WTC11 (cell line): ENCODE data around the gene SPOCD1. TPM values are rescaled to one million over a fixed set of nuclear protein-coding genes. Genes with fewer than 3 reads are reported as not detected.

Source experiments
- ATAC-seq: fragments of 200-7000 bp; cut with Tn5 transposase; 2 replicates; pipeline ENCODE4 v1.10.0; 2021; ENCODE audit warnings: mild to moderate bottlenecking, moderate library complexity
- CTCF ChIA-PET: fragments of 300-600 bp; sonication (Branson Sonifier 250); formaldehyde crosslinking; loops from one replicate; lab custom pipeline; 2021; ENCODE audit warnings: antibody characterized with exemption; lab: Charles Lee
- POLR2A ChIA-PET: fragments of 350-600 bp; sonication (Branson Sonifier 250); formaldehyde crosslinking; loops from one replicate; lab custom pipeline; 2021; ENCODE audit warnings: antibody characterized with exemption; lab: Charles Lee
- DNase-seq: peaks from one replicate; pipeline ENCODE4 v3.0.0; 2021; ENCODE audit warnings: low spot score
- H3K27ac Mint-ChIP-seq: 2 replicates; pipeline ENCODE4 v1.8.0; 2021; ENCODE audit warnings: mixed read lengths
- H3K27me3 Mint-ChIP-seq: 2 replicates; pipeline ENCODE4 v1.8.0; 2021; ENCODE audit warnings: low read depth, mild to moderate bottlenecking, moderate library complexity, mixed read lengths
- H3K36me3 Mint-ChIP-seq: 2 replicates; pipeline ENCODE4 v1.8.0; 2021; ENCODE audit warnings: mixed read lengths
- H3K4me1 Mint-ChIP-seq: 2 replicates; pipeline ENCODE4 v1.8.0; 2022; ENCODE audit warnings: mixed read lengths
- H3K4me3 Mint-ChIP-seq: 2 replicates; pipeline ENCODE4 v1.8.0; 2021; ENCODE audit warnings: mild to moderate bottlenecking, moderate library complexity, mixed read lengths
- H3K9me3 Mint-ChIP-seq: 2 replicates; pipeline ENCODE4 v1.8.0; 2021; ENCODE audit warnings: mixed read lengths
- ATF2 ChIP-seq: sonication (generic); formaldehyde crosslinking; IDR thresholded peaks from 2 replicates; pipeline ENCODE4 v1.8.1; 2022; ENCODE audit warnings: low read depth, missing genetic modification reagents, borderline replicate concordance
- CREM ChIP-seq: sonication (generic); formaldehyde crosslinking; IDR thresholded peaks from 2 replicates; pipeline ENCODE4 v1.8.1; 2022; ENCODE audit warnings: mild to moderate bottlenecking, missing genetic modification reagents, moderate library complexity
- GTF2I ChIP-seq: fragments of 250-450 bp; sonication (Bioruptor Pico); conservative IDR thresholded peaks from 2 replicates; pipeline ENCODE4 v1.4.0; 2021; ENCODE audit warnings: mild to moderate bottlenecking
- JAZF1 ChIP-seq: fragments of 250-450 bp; sonication (Bioruptor Pico); IDR thresholded peaks from 2 replicates; pipeline ENCODE4 v1.9.0; 2021; ENCODE audit warnings: moderate library complexity, mild to moderate bottlenecking, inconsistent platforms
- JUN ChIP-seq: sonication (generic); formaldehyde crosslinking; IDR thresholded peaks from 2 replicates; pipeline ENCODE4 v1.8.0; 2023; ENCODE audit warnings: mild to moderate bottlenecking, missing genetic modification reagents
- MAX ChIP-seq: sonication (generic); formaldehyde crosslinking; IDR thresholded peaks from 2 replicates; pipeline ENCODE4 v1.8.0; 2022; ENCODE audit warnings: mild to moderate bottlenecking, missing genetic modification reagents
- MXD4 ChIP-seq: fragments of 250-450 bp; sonication (Bioruptor Pico); IDR thresholded peaks from 2 replicates; pipeline ENCODE4 v1.8.0; 2021; ENCODE audit warnings: mild to moderate bottlenecking, moderate library complexity, borderline replicate concordance
- NFYB ChIP-seq: sonication (generic); formaldehyde crosslinking; conservative IDR thresholded peaks from 2 replicates; pipeline ENCODE4 v1.8.0; 2022; ENCODE audit warnings: low read depth, missing genetic modification reagents
- NR1H2 ChIP-seq: sonication (generic); formaldehyde crosslinking; IDR thresholded peaks from 2 replicates; pipeline ENCODE4 v1.9.0; 2021; ENCODE audit warnings: mild to moderate bottlenecking, moderate library complexity, missing genetic modification reagents
- NR2C2 ChIP-seq: sonication (generic); formaldehyde crosslinking; IDR thresholded peaks from 2 replicates; pipeline ENCODE4 v1.8.0; 2022; ENCODE audit warnings: mild to moderate bottlenecking, missing genetic modification reagents
- OVOL2 ChIP-seq: fragments of 250-450 bp; sonication (Bioruptor Pico); IDR thresholded peaks from 2 replicates; pipeline ENCODE4 v1.9.0; 2021; ENCODE audit warnings: mild to moderate bottlenecking, borderline replicate concordance
- PREB ChIP-seq: sonication (generic); formaldehyde crosslinking; IDR thresholded peaks from 2 replicates; pipeline ENCODE4 v1.8.1; 2022; ENCODE audit warnings: mild to moderate bottlenecking, missing genetic modification reagents, moderate library complexity, borderline replicate concordance
- SMAD3 ChIP-seq: sonication (generic); formaldehyde crosslinking; IDR thresholded peaks from 2 replicates; pipeline ENCODE4 v1.8.0; 2022; ENCODE audit warnings: missing genetic modification reagents, mild to moderate bottlenecking, borderline replicate concordance
- SMAD4 ChIP-seq: sonication (generic); formaldehyde crosslinking; IDR thresholded peaks from 2 replicates; pipeline ENCODE4 v1.8.0; 2022; ENCODE audit warnings: mild to moderate bottlenecking, missing genetic modification reagents
- USF2 ChIP-seq: sonication (generic); formaldehyde crosslinking; IDR thresholded peaks from 2 replicates; pipeline ENCODE4 v1.8.1; 2023; ENCODE audit warnings: mild to moderate bottlenecking, missing genetic modification reagents, moderate library complexity
- ZNF263 ChIP-seq: sonication (generic); formaldehyde crosslinking; IDR thresholded peaks from 2 replicates; pipeline ENCODE4 v1.8.1; 2022; ENCODE audit warnings: low read depth, mild to moderate bottlenecking, moderate library complexity, missing genetic modification reagents
- ZNF281 ChIP-seq: sonication (generic); formaldehyde crosslinking; IDR thresholded peaks from 2 replicates; pipeline ENCODE4 v1.8.0; 2023; ENCODE audit warnings: mild to moderate bottlenecking, missing genetic modification reagents
- ZNF396 ChIP-seq: fragments of 250-450 bp; sonication (Bioruptor Pico); IDR thresholded peaks from 2 replicates; pipeline ENCODE4 v1.8.0; 2021; ENCODE audit warnings: mild to moderate bottlenecking, moderate library complexity, borderline replicate concordance
- total RNA-seq: library from RNA; stranded (reverse); gene quantifications from 3 replicates; pipeline ENCODE4 v1.2.3, GENCODE V29; 2021

SPOCD1 gene
- total RNA-seq, 1 experiment from 2014 or later: 3.0 TPM

GRCh38 chr1:31800674-31800967, 15.2 kb downstream of the SPOCD1 start:
- TF ChIP-seq ZNF396 (CRISPR knock-in tag) (no peak), MXD4 (no peak), ATF2 (no peak), JAZF1 (CRISPR knock-in tag) (no peak), SMAD4 (no peak), PREB (CRISPR knock-in tag) (no peak), MAX (no peak), SMAD3 (no peak), NFYB (CRISPR knock-in tag) (no peak), GTF2I (no peak), JUN (CRISPR knock-in tag) (no peak), NR2C2 (CRISPR knock-in tag) (no peak), OVOL2 (CRISPR knock-in tag) (no peak), USF2 (CRISPR knock-in tag) (no peak)

GRCh38 chr1:31799895-31800673, 15.7 kb downstream of the SPOCD1 start:
- no peak overlapping the region for H3K27ac Mint-ChIP-seq
- H3K4me3 Mint-ChIP-seq: no peak overlapping the region
- no peaks in the 10 kb centered on the region for H3K36me3 Mint-ChIP-seq
- H3K27me3 Mint-ChIP-seq: no peaks in the 10 kb centered on the region; the same call in 1 of the 2 replicates
- DNase-seq: no peak
- H3K4me1 Mint-ChIP-seq: peaks cover 32% of the 10 kb centered on the region
- TF ChIP-seq CREM (CRISPR knock-in tag) (no peak), ZNF263 (CRISPR knock-in tag) (0 out of 2 replicates have a peak, but pooled peaks have one; percentile 7)
- CTCF ChIA-PET: interaction anchor here (0.8 to 4.9 kb wide), 7 partner anchors 11 to 203 kb away, joined by 3 to 48 read pairs (median 7); partner anchors contain the start of gene SPOCD1
- POLR2A ChIA-PET: interaction anchor here (0.7 to 0.8 kb wide), 2 partner anchors 11 to 164 kb away, joined by 3 read pairs; no protein-coding TSS in a partner anchor
- no peak for ATAC-seq
- no peaks in the 10 kb centered on the region for H3K9me3 Mint-ChIP-seq

More at GRCh38 chr1:31800674-31800967, 15.2 kb downstream of the SPOCD1 start:
- POLR2A ChIA-PET: interaction anchor here (0.8 kb wide), 1 partner anchor 11 kb away, joined by 3 read pairs; no protein-coding TSS in a partner anchor
- DNase-seq: no peak
- no peak overlapping the region for H3K4me3 Mint-ChIP-seq
- H3K27ac Mint-ChIP-seq: no peak overlapping the region
- H3K36me3 Mint-ChIP-seq: no peaks in the 10 kb centered on the region
- ATAC-seq: no peak
- H3K9me3 Mint-ChIP-seq: no peaks in the 10 kb centered on the region
- H3K4me1 Mint-ChIP-seq: peaks cover 32% of the 10 kb centered on the region
- CTCF ChIA-PET: interaction anchor here (0.8 to 4.9 kb wide), 5 partner anchors 12 to 203 kb away, joined by 3 to 48 read pairs (median 4); partner anchors contain the start of gene SPOCD1
- no peaks in the 10 kb centered on the region; the same call in 1 of the 2 replicates for H3K27me3 Mint-ChIP-seq

- H3K4me1 Mint-ChIP-seq: peaks cover 32% of the 10 kb centered on the region
- no peaks in the 10 kb centered on the region for H3K36me3 Mint-ChIP-seq
- no peak overlapping the region for H3K27ac Mint-ChIP-seq
- CTCF ChIA-PET: interaction anchor here (0.9 to 4.9 kb wide), 7 partner anchors 10 to 165 kb away, joined by 4 to 48 read pairs (median 8); partner anchors contain the start of gene SPOCD1
- peak; percentile 55 for ATAC-seq
- TF ChIP-seq NR1H2: no peak
- no peak for TF ChIP-seq NFYB (CRISPR knock-in tag)
- no peak for TF ChIP-seq ZNF281 (CRISPR knock-in tag)
- TF ChIP-seq ZNF263 (CRISPR knock-in tag): peak; percentile 81; the same call in 1 of the 2 replicates
- TF ChIP-seq, all 79 proteins: peak for 1
- H3K4me3 Mint-ChIP-seq: no peak overlapping the region
- no peak for DNase-seq
- no peaks in the 10 kb centered on the region for H3K9me3 Mint-ChIP-seq
- POLR2A ChIA-PET: interaction anchor here (0.7 kb wide), 1 partner anchor 165 kb away, joined by 3 read pairs; no protein-coding TSS in a partner anchor
- H3K27me3 Mint-ChIP-seq: no peaks in the 10 kb centered on the region
These were observed 16.5 kb downstream of the SPOCD1 start for GRCh38 chr1:31799196-31799894.
